Fibroblast of skin of left biceps (primary cell): ENCODE data around the gene PSMC5.
"Not testable (repeated sequence)": the region's sequence is repeated elsewhere in the genome, so short reads cannot be mapped to it uniquely, and the experiment has no call there.

Experiments used
- DNase-seq, 2 experiments: peaks; one replicate each; pipeline ENCODE4 v3.0.0-alpha.2; 2013; ENCODE audit warnings: low read depth in 2 of 2

Gene PSMC5

DNA sequence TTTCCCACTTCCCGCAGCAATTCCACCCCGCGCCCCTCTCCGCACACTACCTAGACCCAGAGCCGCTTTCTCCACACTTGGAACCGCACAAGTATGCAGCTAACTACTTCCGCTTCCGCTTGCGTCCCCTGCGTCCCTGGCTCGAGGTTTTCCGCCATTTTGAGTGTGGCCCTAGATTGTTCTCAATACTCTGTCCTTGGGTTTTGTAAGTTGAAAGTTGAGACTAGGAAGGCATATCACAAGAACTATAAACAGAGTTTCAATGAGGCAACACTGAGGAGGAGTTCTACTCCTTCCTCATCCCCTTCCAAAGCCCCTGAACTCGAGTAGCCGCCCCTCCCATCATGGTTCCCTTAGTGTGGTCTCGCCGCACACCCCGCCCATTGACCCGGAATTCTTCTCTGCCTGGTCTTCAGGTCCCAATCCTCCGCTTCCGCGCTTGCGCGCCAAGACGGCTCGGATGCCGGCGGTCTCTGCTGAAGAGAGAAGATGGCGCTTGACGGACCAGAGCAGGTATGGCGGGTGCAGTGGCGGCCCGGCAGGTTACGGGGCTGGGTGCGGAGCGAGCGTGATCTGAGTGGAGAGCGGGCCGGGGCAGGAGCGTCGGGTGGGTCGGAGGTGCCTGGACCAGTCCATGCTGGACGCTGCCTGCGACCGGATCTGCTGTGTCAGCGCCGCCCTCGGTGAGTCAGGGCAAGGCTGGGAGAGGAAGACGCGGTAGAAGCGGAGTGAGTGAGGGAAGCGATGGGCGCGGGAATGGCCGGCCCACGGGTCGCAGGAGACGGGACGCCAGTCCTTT lies at the start of gene PSMC5, which contains the start of gene FTSJ3:
TSS of gene PSMC5 (plus strand) at position 430 of the 799 bp plus-strand sequence. CDS start at position 490, 60 bp downstream.
TSS of gene FTSJ3 (minus strand) at position 662 of the 799 bp plus-strand sequence. CDS start 761 bp downstream, outside the sequence.
- DNase-seq, result peak; percentile 80 to 83

DNA sequence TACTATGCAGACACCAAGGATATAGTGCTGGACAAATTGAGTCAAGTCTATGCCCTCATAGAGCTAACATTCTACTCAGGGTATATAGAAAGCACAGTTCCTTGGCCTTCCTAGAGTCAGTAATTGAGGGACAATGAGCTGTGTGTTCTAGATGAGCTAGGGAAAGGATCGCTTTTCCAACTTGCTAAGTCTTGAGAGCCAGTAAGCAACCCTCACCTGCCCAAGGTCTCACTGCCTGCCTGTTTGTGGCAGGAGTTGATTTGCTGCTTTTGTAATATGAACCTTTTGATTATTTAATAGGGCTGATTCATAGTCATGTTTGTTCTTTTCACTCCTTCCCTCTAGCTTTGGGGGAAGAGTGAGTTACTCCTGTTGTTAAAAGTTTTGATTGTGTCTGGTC lies 46.7 kb upstream of the PSMC5 start:
- DNase-seq, result no peak

DNA sequence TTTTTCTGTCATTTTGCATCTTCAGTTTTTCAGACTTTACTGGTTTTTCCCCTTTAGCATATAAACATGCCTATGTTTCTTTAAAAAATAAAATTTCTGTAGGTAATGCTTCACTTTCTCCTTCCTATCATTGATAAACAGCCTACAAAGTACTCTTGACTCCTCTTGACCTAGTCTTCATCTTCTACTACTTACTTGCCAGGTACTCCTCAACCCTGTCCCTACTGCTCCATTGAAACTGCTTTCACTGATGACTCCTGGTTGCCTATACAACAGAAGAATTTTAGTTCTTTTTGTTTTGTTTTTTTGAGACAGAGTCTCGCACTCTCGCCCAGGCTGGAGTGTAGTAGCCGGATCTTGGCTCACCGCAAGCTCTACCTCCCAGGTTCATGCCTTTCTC lies 46.3 kb upstream of the PSMC5 start:
- no peak for DNase-seq

DNA sequence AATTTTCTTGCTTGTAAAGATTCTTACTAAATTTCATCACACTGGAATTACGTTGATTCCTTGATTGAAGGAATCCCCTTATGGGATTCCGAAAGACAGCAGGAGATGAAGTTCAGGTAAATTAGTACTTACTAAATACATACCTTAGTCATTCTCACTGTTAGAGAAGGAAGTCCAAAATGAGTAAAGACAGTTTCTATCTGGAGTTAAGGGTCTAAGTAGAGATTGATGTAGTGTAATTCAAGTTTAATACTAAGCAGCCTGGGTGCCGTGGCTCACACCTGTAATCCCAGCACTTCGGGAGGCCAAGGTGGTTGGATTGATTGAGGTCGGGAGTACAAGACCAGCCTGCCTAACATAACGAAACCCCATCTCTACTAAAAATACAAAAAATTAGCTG lies 43.7 kb upstream of the PSMC5 start:
- DNase-seq, result no peak

DNA sequence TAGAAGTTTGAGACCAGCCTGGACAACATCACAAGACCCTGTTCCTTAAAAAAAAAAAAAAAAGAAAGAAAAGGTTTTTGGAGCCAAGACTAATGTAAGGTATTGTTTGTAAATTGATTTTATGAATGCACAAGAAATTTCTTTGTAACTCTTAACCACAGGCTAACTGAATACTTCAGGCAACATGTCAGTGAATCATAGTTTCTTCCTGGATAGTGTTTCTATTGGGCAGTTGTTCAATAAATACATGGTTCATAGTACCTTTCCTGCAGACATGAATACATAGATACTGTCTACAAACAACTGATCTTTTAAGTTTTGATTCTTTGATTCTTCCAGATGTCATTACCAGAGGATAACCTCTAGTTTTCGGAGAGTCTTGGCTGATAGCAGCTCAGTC lies 41.7 kb upstream of the PSMC5 start:
- DNase-seq, result peak; percentile 1 to 18

DNA sequence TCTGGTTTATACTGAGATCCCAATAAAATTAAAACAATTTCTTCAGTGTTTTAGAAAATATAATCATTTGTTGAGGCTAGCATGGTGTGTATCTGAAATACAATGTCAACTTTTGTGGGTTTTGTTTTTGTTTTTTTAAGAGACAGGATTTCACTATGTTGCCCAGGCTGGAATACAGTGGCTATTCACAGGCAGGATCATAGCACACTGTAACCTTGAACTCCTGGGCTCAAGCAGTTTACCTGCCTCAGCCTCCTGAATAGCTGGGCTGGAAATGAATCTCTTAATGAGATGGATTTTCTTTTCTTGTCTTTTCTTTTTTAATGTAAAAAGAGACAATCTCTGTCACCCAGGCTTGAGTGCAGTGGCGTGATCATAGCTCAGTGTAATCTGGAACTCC lies 41.1 kb upstream of the PSMC5 start:
- no peak for DNase-seq

DNA sequence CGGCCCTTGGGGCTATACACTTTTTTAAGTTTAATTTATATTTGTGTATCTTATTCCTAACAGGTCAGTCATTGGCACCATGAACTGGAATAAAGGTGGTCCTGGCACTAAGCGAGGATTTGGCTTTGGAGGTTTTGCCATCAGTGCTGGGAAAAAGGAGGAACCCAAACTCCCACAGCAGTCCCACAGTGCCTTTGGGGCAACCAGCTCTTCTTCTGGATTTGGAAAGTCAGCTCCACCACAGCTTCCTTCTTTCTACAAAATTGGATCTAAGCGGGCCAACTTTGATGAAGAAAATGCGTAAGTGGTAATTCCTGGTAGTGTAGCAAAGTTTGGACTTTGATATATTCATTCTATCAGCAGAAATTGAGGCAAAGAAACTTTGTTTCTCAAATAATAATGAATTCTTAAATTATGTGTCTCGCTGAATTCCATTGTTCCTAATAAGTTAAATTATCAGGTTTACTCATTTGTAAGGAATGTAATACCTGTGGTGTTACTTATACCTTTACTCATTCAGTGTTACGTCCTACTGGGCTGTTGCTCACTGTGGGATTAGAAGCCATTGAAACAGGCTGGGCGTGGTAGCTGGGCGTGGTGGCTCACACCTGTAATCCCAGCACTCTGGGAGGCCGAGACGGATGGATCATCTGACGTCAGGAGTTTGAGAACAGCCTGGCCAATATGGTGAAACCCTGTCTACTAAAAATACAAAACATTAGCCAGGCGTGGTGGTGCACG lies 40.1 kb upstream of the PSMC5 start:
- no peak for DNase-seq

DNA sequence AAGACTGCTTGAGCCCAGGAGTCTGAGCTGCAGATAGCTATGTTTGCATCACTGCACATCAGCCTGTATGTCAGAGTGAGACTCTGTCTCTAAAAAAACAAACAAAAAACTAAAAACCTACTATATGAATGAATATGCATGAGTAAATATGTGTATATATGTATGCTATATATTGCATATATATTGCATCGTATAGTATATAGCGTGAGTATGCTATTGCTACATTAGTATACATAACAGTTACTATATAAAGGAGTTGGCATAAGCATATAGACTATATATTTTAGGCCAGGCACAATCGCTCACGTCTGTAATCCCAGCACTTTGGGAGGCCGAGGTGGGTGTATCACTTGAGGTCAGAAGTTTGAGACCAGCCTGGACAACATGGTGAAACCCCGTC lies 37.2 kb upstream of the PSMC5 start:
- DNase-seq, result no peak

DNA sequence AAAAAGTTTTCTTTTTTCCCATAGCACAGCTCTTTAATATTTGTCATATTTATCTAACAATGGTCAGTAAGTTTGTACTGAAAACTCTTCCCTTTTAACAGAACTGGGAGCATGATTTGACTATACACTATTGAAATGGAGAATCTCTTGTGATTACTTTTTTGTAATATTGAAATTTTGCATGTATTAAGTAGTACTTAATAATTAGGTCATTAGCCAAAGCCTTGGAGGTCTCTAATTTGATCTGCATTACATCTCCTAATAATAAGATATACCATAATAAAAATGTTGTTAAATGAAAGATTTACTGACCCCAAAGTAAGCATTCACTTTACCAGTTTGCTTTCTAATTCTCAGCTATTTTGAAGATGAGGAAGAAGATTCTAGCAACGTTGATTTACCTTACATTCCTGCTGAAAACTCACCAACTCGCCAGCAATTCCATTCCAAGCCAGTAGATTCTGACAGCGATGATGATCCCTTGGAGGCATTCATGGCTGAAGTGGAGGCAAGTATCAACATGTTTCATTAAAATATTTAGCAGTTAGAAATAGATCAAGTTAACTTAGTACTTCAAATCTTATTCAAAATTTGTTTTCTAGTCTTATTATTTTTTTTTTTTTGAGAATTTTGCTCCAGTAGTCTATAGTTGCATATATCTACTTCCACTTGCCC lies 35.0 kb upstream of the PSMC5 start:
- no peak for DNase-seq

DNA sequence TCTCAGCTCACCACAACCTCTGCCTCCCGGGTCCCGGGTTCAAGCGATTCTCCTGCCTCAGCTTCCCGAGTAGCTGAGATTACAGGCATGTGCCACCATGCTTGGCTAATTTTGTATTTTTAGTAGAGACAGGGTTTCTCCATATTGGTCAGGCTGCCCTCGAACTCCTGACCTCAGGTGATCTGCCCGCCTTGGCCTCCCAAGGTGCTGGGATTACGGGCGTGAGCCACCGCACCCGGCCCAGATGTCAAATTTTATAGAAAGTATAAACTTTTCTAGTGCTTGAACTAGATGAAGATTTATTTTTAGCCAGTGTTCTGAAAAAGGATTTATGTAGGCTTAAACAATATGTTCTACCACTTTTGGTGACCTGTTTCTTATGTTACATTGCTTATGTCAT lies 30.9 kb upstream of the PSMC5 start:
- not testable (repeated sequence) for DNase-seq

DNA sequence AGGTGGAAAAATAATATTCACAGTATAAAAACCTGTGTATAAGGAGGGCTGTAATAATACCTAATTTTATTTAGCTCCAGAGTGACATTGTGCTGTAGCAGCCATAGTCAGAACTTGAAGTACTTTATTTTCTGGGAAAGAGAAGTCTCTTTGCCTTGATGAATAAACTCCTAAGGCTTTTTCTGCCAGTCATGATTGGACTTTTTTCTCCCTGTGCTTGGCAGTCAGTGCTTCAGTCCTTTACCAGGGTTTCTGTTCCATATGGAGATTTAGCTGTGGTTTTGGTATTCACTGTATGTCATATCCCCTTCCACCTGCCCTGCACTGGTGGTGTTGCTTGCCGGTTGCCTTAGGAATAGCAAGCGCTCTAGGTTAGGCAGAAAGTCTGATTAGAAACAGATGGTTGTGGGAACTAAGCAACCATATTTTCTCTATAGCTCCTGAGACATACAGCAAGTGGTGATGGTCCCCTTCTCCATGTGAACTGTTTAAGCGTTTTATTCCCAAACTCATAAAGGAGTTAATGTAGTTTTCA lies 28.6 kb upstream of the PSMC5 start:
- DNase-seq, result peak; percentile 6 to 7

DNA sequence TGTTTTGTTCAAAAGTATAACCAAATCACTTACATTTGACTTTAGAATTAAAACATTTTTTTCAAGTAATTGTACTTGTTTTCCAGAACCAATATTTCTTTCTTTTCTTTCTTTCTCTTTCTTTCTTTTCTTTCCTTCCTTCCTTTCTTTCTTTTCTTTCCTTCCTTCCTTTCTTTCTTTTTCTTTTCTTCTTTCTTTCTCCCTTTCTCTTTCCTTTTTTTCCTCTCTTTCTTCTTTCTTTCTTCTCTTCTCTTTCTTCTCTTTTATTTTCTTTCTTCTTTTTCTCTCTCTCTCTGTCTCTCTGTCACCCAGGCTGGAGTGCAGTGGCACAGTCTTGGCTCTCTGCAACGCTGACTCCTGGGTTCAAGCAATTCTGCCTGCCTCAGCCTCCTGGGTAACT lies 26.4 kb upstream of the PSMC5 start:
- no peak for DNase-seq

DNA sequence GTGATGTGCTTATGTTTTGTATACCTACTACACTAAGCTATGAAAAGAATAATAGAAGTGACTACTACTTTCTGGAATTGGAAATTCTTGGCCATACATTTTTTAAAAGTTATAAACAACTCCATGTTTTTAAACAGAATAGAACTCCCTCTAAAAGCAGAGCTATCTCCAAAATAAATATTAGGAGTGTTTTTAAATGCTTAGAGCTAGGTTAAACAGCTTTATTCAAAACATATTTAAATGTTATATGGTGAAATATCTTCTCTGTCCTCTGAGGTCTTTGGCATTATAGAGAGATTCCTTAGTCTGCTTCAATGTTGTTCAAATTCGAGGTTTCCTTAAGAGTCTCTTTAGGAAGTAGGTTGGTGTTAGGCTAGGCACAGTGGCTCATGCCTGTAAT lies 22.9 kb upstream of the PSMC5 start:
- DNase-seq, result no peak

DNA sequence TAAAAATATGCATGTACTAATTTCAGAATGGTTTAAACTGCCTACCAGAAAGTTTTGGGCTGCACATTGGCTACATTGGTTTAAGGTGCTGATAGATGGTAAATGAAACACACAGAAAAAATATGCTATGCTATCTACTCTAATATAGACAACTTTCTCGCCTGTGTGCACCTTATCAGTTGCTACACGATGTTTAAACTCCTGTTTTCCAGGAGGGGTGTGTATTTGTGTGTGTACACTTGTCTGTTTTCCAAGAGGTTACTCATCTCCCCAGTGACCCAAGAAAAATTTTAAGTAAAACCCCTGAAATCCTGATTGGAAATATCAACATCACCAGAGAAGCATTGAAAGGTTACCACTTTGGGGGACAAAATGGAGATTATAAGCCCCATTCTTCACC lies 21.6 kb upstream of the PSMC5 start:
- DNase-seq, result no peak

DNA sequence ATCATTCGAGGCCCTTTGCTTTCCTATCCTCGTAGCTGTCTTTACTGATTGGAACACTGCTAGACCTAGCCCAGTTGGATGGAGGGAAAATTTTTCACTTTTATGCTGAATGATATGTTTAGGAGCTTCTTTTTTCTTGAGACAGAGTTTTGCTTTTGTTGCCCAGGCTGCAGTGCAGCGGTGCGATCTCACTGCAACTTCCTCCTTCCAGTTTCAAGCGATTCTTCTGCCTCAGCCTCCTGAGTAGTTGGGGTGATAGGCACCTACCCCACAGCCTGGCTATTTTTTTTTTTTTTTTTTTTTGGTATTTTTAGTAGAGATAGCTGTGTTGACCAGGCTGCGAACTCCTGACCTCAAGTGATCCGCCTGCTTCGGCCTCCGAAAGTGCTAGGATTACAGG lies 17.3 kb upstream of the PSMC5 start:
- no peak for DNase-seq

DNA sequence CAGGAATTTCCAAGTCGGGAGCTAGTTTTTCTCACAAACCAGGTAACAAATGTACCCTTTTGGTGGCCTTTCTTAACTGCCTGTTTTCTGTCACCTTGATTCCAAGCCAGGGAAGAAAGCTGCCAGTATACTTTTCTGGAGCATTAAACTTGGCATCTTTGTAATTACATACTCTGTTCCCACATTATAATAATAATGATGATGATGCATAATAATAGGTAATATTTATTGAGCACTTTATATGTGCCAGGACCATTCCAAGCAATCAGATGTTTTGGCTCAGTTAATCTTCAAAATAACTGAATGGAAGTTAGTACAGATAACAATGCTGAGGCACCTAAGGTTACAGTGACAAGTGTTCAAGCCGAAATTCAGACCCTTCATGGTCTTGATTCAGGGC lies 11.1 kb upstream of the PSMC5 start:
- DNase-seq, result no peak

DNA sequence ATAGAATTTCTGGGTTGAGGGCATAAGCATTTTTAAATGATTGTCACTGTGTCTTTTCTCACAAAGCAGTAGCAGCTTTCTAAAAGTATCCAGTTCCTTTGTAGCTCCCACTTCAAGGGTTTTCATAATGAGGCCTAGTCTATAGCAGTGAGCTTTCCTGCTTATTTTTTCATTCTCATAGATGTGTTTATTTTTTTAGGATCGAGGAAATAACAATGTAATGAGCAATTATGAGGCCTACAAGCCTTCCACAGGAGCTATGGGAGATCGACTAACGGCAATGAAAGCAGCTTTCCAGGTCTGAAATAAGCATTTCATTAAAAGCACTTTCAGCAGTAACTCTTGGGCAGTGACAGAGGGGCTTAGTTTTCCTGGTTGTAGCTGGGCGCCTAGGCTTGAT lies 10.6 kb upstream of the PSMC5 start:
- no peak for DNase-seq

DNA sequence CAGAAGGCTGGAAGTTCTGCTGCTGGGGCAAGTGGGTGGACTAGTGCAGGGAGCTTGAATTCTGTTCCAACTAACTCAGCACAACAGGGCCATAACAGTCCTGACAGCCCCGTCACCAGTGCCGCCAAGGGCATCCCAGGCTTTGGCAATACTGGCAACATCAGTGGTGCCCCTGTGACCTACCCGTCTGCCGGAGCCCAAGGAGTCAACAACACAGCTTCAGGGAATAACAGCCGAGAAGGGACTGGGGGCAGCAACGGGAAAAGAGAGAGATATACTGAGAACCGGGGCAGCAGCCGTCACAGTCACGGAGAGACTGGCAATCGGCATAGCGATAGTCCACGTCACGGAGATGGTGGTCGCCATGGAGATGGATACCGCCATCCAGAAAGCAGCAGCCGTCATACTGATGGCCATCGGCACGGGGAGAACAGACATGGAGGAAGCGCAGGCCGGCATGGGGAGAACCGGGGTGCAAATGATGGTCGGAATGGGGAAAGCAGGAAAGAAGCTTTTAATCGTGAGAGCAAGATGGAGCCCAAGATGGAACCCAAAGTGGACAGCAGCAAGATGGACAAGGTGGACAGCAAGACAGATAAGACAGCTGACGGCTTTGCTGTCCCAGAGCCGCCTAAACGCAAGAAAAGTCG lies 9.4 kb upstream of the PSMC5 start:
- no peak for DNase-seq

DNA sequence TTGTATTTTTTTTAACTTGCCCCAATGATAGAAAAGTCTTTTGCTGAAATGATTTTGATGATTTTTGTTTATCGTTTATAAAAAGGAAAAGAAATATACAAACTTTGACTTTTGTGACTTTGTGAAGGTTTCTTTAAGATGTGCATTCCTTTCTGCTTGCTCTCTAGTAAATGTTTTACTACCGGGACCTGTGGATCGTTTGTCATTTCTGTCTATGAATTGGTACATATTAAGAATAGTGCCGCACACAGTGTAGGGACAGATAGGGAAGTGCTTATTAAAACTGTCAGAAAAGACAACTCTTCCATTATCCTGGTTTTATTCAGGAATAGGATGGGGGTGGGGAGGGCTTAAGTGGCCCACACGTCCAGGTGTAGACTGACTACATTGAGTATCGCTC lies 8.1 kb upstream of the PSMC5 start:
- DNase-seq, result no peak

DNA sequence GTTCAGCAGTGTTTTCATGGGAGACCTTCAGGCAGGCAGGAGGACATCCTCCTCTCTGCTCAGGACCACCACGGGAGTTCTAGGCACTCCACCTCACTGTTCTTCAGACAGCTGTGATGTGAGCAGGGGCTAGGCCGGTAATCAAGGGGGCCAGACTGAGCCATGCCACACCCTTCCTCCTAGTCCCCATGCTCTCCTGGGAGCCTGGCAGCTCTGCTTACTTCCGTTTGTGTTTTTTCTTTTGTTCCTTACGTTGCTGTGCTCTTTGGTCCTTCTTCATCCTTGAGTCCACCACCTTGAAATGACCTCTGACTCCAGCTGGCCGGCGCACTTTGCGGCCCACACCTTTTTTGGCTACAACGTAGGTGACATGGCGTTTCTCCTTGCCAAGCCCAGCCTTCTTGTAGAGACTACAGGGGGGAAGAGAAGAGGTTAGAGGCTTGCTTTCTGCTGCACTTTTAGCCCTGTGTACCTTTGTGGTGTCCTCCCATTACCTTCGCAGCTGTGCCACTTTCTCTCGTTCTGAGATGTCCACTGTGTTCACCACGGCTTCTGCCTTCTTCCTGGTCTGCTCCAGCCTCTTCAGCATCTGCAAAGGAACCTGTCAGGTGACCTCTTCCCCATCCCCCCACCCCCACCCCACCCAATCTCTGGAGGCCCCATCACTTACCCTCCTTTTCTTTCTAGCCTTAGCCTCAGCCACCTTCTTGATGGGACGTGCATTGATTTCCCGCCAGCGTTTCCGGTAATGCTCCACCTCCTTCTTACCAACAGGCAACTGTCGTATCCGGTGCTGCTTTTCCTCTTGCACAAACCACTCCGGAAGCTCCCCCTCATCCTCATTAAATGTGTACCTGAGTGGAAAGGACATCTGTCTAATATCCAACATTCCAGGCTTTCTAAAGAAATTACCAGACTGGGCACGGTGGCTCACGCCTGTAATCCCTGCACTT lies 7.4 kb upstream of the PSMC5 start:
- DNase-seq, result no peak
